Kidney epithelial cell (primary cell): ENCODE data around the gene DLG2. TPM values are rescaled to one million over a fixed set of nuclear protein-coding genes. Genes with fewer than 3 reads are reported as not detected.

Experiments
- DNase-seq: peaks from one replicate; pipeline ENCODE4 v3.0.0-alpha.2; 2010; ENCODE audit warnings: low read depth
- H3K27me3 ChIP-seq: 2 replicates; pipeline ENCODE4 v1.6.0; 2011; ENCODE audit warnings: low read length; ENCODE audit not compliant: control insufficient read depth, insufficient read depth
- H3K36me3 ChIP-seq: 2 replicates; pipeline ENCODE4 v1.5.1; 2011; ENCODE audit warnings: low read length; ENCODE audit not compliant: control insufficient read depth, insufficient read depth
- H3K4me3 ChIP-seq: 2 replicates; pipeline ENCODE4 v1.5.1; 2011; ENCODE audit warnings: low read depth, mild to moderate bottlenecking, control low read depth, low read length
- total RNA-seq: library from RNA; depleted of rRNA; stranded (reverse); fragments of >200 nt; gene quantifications from 2 replicates; pipeline ENCODE4 v1.2.3, GENCODE V29; 2015
- TF ChIP-seq, protein P1 (sequence below): IDR thresholded peaks from 2 replicates; pipeline ENCODE4 v1.5.1; 2011; ENCODE audit warnings: mild to moderate bottlenecking, moderate library complexity, low read length, control low read depth, inconsistent platforms; ENCODE audit not compliant: insufficient read depth, poor library complexity, severe bottlenecking

The DLG2 gene
- total RNA-seq, 1 donor from 2014 or later, result 0.75 TPM

DNA sequence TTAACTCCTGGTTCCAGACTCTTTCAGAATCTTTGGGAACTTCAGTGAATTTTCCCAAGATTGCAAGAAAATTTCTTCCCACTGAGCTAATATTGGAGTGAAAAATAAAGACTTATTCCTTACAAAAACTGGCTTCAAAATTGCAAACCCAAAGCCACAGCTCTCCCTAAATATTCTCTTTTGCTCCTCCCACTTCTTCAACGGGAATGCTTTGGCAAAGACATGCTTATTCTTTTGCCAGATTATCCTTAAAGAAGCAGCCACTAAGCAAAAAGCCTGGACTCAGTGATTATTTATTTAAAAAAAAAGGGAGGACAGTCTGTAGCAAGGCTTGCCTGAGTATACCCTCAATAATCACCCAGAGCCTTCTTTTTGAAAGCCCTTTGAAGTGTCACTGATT is 1438.6 kb downstream of the DLG2 start:
- TF ChIP-seq, protein P1, sequence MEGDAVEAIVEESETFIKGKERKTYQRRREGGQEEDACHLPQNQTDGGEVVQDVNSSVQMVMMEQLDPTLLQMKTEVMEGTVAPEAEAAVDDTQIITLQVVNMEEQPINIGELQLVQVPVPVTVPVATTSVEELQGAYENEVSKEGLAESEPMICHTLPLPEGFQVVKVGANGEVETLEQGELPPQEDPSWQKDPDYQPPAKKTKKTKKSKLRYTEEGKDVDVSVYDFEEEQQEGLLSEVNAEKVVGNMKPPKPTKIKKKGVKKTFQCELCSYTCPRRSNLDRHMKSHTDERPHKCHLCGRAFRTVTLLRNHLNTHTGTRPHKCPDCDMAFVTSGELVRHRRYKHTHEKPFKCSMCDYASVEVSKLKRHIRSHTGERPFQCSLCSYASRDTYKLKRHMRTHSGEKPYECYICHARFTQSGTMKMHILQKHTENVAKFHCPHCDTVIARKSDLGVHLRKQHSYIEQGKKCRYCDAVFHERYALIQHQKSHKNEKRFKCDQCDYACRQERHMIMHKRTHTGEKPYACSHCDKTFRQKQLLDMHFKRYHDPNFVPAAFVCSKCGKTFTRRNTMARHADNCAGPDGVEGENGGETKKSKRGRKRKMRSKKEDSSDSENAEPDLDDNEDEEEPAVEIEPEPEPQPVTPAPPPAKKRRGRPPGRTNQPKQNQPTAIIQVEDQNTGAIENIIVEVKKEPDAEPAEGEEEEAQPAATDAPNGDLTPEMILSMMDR, result no peak
- Histone ChIP-seq H3K36me3 (no peaks in the 10 kb centered on the region), H3K27me3 (no peaks in the 10 kb centered on the region), H3K4me3 (no peak overlapping the region)
- DNase-seq, result no peak

DNA sequence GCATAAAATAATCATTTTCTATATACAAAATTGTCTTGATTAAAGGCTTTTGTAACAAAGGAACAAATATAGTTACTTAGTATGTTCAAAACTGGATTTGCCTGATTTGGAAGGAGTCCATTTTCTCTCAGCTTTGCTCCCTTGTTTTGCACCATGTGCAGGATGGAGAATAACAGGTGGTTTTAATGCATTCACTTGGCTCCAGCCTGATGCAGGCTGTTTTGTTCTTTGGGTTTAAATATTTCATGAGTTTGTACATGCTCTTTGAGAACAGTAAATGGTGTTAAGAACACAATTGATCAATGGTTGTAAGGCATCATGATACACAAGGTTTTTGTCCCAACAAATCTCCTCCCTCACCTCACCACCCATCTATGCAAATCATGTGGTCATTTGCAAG is 1454.1 kb downstream of the DLG2 start:
- Histone ChIP-seq H3K36me3 (no peaks in the 10 kb centered on the region), H3K27me3 (no peaks in the 10 kb centered on the region), H3K4me3 (no peak overlapping the region)
- no peak for DNase-seq
- TF ChIP-seq, protein P1, result no peak

DNA sequence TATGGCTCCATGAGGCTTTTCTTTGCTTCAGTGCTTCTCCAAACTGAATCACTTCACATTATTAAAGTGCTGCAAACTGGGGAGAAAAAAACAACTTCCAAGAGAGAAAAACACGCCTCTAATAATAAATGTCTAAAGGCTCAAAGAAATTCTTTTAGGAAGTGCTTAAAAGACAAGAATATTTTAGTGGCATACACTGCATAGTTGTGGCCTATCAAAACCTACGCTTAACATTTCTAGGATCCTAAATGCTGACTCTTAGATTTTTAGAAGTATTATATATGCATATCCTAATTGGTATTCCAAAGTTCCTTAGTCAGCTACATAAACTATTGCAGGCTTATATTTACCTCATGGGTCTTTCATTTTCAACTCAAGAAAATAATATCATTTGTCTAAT is 1462.0 kb downstream of the DLG2 start:
- DNase-seq, result peak; percentile 7
- TF ChIP-seq, protein P1, result no peak

DNA sequence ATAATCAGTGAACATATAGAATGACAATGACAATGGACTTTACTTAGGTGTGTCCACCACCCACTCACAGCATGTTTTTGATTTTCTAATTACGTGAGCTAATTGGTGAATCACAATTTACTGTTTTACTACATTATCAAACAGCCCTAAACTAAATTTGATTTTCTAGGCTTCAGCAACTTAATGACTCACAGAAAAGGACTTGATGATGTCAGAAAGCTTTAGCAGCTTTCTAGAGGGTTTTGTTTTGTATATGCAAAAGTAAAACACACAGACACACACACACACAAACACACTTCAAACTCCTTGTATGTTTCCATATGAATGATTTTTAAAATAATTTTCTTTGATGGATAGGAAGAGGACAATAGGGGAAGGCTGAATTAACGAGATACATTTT is 1462.4 kb downstream of the DLG2 start:
- Histone ChIP-seq H3K36me3 (no peaks in the 10 kb centered on the region), H3K27me3 (no peaks in the 10 kb centered on the region), H3K4me3 (no peak overlapping the region)
- peak; percentile 12 for DNase-seq
- TF ChIP-seq, protein P1, result no peak

More for the DNA sequence above, 1462.0 kb downstream of the DLG2 start:
- no peaks in the 10 kb centered on the region for H3K27me3 ChIP-seq
- H3K36me3 ChIP-seq, result no peaks in the 10 kb centered on the region
- H3K4me3 ChIP-seq, result no peak overlapping the region

DNA sequence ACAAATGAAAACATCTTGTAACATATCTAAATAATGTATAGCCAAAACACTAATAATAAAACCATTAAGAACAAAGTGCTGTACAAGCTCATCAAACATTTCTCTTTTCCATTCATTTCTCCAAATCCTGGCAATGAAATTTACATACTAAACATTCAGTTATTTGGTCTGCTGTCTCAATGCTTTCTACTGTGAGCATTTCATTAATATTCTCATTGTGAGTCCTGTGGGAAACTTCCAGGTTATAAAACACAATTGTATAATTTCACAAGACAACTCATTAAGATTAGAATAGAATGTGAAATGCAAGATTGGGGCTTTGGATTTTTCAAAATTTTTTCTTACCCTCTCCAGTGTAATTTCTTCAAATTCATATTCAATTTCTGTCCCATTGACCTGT is 1464.0 kb downstream of the DLG2 start:
- H3K4me3 ChIP-seq, result no peak overlapping the region
- no peaks in the 10 kb centered on the region for H3K27me3 ChIP-seq
- no peaks in the 10 kb centered on the region for H3K36me3 ChIP-seq
- TF ChIP-seq, protein P1, result no peak
- no peak for DNase-seq

DNA sequence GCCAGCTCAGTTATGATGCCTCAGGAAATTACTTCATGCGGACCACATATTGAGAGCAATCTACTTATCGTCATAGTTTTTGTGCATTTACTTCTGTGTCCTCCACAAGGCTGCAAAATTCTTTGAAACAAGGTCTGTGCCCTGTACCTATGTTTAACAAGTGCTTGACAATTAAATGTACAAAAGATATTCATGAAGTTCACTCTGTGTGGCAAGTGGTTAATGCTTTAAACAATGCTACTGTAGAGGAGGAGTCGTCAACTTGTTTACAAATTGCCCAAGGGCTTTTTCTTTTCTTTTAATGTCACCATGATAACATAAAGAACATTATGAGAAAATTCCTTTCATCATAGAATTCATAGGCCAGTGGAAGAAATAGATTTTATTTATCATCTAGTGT is 1469.5 kb downstream of the DLG2 start:
- Histone ChIP-seq H3K27me3 (no peaks in the 10 kb centered on the region), H3K36me3 (no peaks in the 10 kb centered on the region), H3K4me3 (no peak overlapping the region)
- TF ChIP-seq, protein P1, result no peak
- no peak for DNase-seq
